Gastroesophageal sphincter (tissue), 3 donors: ENCODE results near the gene MYOM1.

Source experiments
- EP300 ChIP-seq: sonication (generic); formaldehyde crosslinking; IDR thresholded peaks from one replicate; pipeline ENCODE4 v1.6.1; 2017; ENCODE audit warnings: antibody characterized with exemption, mild to moderate bottlenecking
- POLR2A ChIP-seq, 2 donors: fragments of 450-650 bp; IDR thresholded peaks; one replicate each; pipeline ENCODE4 v1.6.1; 2017; ENCODE audit warnings: antibody characterized with exemption in 2 of 2, mild to moderate bottlenecking in 2 of 2, moderate library complexity in 1 of 2
- POLR2AphosphoS5 ChIP-seq: sonication (generic); formaldehyde crosslinking; IDR thresholded peaks from one replicate; pipeline ENCODE4 v1.6.1; 2017; ENCODE audit warnings: antibody characterized with exemption
- TF ChIP-seq, protein P1 (sequence below), 4 experiments: fragments of 200-600 bp in 2 of 4; fragments of 450-650 bp in 2 of 4; sonication (generic) in 1 of 4; IDR thresholded peaks; one replicate each; pipeline ENCODE4 v1.5.1; 2017 to 2019; ENCODE audit warnings: antibody characterized with exemption in 4 of 4, mild to moderate bottlenecking in 2 of 4, moderate library complexity in 2 of 4

DNA sequence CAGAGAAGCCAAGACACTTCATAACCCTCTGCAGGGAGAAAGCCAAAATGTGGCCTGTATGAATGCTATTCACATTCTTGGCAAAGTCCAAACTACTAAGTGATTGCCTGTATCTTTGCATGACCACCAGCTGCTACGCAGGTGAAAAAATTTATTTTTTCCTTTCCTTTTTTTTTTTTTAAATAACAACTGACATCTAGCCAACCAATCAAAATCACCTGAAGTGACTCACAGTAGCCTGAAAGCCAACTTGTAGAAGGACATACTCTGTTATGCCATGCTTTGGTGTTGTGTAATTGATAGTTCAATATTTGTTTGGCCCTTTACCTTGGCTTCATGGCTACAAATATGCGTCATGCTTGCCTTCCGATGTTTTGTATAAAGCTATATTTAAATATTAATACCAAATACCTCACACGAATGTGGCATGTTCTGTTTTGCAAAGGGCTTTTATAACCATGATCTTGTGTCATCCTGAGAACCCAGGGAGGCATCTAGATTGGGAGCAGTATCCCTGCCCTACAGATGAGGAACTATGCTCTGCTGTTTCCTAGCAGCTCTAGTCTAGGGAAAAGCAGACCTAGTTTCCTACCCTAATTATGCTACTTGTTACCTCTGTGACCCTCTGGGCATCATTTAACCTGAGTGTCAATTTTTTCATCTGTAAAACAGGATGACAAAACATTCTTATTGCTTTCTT, 102.1 kb downstream of the MYOM1 start:
- TF ChIP-seq, protein P1, sequence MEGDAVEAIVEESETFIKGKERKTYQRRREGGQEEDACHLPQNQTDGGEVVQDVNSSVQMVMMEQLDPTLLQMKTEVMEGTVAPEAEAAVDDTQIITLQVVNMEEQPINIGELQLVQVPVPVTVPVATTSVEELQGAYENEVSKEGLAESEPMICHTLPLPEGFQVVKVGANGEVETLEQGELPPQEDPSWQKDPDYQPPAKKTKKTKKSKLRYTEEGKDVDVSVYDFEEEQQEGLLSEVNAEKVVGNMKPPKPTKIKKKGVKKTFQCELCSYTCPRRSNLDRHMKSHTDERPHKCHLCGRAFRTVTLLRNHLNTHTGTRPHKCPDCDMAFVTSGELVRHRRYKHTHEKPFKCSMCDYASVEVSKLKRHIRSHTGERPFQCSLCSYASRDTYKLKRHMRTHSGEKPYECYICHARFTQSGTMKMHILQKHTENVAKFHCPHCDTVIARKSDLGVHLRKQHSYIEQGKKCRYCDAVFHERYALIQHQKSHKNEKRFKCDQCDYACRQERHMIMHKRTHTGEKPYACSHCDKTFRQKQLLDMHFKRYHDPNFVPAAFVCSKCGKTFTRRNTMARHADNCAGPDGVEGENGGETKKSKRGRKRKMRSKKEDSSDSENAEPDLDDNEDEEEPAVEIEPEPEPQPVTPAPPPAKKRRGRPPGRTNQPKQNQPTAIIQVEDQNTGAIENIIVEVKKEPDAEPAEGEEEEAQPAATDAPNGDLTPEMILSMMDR (IDR thresholded peaks at IDR 0.05) = no peak
- TF ChIP-seq EP300 = no peak
- no peak for TF ChIP-seq POLR2A (IDR thresholded peaks at IDR 0.05)
- no peak for TF ChIP-seq POLR2AphosphoS5
